GM15510 (cell line): ENCODE measurements around the gene CNN2.

Experiments used
- POLR2A ChIP-seq: IDR thresholded peaks from 3 replicates; pipeline ENCODE4 v1.6.1; 2011; ENCODE audit warnings: borderline replicate concordance; ENCODE audit not compliant: insufficient read length; ENCODE audit errors: extremely low read depth

The CNN2 gene

DNA sequence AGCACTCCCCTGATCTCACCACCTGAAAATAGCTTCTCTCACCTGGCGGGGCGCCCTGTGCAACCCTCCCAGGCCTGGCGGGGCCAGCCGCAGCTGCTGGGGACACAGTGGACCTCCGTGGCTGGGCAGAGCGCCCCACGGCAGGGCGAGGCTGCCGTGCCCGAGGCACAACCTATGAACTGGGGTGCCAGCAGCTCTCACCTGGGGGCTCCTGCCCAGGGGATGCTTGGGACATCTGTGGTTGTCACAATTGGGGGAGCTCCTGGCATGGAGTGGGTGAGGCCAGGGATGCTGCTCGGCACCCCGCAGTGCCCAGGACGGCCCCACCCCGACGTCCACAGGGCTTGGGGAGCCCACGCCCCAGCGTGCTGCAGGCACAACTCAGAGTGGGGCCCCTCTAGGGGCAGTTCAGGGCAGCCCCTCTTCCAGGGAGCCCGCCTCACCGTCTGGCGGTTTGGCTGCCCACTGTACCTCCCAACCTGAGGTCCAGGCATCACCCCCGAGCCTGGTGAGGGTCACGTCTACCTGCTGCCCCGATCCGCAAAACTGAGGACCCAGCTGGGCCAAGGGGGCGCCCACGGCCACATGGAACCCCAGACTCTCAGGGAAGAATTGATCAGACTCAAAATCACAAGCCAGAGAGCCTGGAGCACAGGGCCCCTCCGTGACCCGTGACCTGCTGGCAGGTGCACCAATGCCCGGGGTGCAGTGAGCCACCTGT, 11.2 kb upstream of the CNN2 start:
- no peak for TF ChIP-seq POLR2A

DNA sequence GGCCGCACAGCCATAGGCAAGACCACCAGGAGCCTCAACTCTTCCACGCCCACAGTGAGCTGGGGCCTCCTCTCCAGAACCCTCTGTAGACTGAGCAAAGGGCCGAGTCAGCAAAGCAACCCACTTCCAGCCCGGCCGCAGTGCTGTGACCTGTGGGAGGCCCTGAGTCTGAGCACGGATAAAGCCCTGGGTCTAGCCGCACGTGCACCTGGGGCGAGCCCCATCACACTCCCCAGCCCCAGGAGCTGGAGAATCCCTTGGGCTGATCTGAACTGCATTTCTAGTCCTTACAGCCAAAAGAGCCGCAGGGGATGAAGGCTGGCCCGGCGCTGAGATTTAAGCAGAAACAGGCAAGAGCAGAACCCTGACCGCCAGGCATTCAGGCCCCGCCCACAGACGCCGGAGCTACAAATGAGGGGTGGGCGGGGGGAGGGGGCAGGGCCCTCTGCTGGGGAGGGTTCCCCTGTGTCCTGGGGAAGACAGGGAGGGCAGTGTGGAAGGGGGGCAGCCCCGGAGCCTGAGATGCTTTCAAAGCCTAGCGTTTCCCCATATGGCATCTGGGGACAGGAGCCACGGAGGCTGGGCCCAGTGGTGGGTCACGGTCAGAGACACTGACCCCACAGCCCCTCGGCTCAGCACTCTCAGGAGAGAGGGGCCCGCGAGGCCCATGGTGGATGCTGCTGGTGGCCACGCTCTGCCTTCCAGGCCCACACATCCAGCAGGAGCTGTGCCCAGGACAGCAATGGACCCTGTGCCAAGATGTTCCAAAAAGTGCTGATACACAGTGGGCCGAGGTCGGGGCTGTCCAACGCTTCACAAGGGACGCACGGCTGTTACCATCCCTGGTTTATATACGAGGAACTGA, 10.4 kb upstream of the CNN2 start:
- TF ChIP-seq POLR2A: no peak

DNA sequence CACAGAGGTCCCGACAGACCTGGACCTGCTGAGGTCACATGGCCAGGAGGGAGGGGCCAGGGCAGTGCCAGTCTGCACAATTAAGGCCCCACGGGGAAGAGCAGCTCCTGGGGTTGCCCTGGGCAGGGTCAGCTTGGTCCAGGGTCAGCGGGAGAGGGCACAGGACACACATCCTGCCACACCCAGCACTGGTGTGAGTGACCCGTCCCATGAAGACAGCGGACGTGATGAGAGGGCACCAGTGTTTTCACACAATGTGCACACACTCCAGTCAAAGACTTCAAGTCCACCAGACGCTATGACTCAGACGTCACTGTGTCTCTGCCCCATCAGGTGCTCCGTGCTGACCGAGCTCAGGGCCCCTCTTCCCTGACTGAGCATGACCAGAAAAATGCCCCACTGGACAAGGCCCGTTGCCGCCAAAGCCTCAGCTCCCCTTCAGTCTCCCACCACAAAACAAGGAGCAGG, 9.7 kb upstream of the CNN2 start:
- TF ChIP-seq POLR2A: no peak

DNA sequence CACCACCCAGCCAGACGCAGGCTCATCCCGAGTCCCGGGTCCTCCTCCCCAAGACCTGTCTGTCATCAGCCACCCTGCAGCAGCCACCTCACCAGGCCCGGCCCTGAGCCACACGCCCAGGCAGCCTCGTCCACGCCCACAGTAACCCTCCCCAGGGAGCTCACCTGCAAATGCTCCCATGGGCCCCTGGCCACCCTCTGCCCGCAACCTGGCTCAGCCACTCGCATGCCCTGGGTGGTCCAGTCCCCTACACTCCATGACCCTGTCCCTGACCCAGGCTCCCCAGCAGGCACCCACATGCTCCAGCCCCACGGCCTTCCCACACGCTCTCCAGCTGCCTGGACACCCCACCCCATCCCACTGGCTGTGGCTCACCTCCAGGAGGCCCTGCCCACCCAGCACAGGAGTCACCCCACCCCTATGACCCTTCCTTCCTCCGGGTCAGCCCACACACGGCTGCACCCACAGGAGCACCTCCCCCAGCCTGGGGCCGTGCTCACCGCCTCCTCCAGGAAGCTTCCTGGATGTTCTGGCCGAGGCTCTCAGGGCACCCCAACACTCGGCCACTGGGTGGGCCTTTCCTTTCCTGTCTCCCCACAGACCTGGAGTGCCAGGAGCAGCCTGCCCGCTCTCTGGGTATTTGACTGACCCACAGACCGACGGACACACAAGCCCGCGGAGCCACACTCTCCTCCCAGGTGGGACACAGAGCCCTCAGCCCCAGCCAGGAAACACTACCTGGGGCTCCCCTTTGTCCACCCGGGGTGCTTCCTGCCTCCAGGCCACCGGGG, 9.1 kb upstream of the CNN2 start:
- TF ChIP-seq POLR2A: no peak

DNA sequence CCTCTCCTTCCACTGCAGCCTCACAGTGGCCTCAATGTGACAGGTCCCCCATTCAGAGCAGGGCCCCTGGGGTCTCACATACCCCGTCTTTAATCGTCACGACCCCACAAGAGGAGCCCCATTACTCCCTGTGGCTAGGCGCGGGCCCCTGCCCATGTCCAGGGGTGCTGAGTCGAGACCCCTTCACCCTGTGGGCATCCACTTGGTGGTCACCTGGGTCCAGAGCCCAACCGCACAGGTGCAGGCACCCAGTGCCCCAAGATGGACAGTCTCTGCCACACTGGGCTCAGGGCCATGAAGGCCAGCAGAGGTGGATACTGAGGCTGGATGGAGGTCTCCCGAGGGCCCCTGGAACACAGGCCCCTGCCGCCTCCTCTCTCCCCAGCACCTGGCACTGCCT, 8.5 kb upstream of the CNN2 start:
- no peak for TF ChIP-seq POLR2A

DNA sequence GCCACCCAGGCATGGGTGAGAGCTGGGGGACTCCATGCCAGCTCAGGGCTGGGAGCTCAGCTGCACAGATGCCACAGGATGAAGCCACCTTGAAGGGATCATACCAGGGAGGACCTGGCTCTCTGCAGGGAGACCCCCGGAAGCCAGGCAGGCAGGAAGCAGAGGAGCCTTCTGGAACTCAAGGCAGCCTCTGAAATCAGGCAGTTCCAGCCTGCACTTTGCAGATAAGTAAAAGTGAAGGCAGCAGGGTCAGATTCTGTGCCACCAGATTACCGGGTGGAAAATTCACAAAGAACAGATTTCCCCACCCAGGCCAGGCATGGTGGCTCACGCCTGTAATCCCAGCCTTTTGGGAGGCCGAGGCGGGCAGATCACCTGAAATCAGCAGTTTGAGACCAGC, 8.0 kb upstream of the CNN2 start:
- no peak for TF ChIP-seq POLR2A

DNA sequence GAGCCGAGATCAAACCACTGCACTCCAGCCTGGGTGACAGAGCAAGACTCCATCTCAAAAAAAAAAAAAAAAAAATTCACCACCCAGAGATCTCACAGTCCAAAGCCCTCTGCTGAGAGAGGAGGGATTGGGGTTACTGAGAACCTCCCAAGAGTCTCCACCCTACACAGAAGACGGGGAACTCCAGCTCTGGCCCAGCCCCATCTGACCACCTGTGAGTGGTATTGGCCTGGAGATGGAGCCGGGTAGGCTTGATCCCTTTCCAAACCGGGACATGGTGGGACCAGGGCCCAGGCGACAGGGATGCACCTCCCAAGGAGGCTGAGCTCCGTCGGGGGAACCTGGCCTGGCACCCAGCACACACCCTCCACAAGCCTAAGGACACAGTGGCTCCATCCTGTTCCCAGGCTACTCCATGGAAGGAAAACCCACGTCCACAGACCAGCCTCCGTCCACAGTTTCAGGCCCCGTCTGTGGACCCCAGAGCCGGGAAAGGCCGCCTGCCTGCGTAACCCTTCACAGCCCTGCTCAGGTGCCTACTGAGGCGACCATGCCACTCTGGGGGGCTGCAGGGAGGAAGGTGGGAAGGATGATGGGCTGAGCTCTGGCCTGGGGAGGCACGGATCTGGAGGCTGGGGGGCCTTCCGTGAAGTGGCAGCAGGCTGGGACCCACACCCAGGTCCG, 7.3 kb upstream of the CNN2 start:
- TF ChIP-seq POLR2A: no peak

DNA sequence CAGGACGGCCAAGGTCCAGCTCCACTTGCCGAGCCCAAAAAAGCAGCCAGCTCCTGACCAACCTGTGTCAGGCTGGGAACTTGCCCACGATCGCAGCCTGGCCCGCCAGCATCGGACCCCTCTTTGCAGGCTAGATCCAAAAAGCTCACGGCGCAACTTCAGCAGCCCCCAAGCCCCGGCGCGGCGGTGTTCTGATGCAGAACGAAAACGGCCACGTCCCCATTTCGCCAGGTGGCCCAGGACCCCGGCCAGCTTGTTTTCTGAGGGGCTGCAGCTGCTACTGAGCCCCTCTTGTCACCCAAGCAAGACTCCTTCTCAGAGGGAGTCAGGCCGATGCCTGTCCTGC, 6.8 kb upstream of the CNN2 start:
- no peak for TF ChIP-seq POLR2A

DNA sequence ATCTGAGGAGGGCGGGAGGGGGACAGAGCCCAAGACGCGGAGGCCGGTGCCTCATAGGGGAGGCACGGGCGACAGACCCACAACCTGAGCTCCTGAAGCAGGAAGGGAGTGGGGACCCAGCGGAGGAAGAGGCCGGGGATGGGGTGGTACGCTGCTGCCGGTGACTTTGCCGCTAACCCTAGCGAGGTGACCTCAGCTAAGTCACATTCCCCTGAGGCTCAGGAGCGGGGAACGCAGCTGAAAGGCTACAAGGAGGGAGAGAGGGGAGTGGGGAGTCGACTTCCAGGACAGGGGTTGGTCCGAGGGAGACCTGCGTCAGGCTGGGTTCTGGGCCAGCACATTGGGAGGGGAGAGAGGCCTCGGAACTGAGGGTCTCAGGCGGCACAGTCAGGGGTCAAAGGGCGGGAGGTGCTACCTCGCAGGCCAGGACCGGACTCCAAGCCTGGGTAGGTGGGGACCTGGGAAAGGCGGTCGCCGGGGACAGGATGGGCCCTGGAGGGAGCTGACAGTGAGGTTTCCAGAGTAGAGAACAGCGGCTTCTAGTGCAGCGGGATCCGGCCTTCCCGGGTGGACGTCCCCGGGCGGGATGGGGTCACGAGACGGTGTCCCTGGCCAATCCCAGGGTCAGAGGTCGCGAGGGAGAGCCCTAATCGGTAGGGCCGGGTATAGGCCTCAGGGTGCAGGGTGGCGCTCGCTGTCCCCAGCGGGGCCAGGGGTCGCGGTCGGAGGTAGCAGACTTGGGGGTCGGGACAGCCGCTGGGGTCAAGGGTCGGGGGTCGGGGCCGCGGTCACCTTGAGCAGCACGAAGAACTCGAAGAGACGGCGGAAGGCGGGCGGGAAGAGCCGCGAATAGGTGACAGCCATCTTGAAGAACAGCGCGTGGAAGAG, 6.2 kb upstream of the CNN2 start:
- no peak for TF ChIP-seq POLR2A

DNA sequence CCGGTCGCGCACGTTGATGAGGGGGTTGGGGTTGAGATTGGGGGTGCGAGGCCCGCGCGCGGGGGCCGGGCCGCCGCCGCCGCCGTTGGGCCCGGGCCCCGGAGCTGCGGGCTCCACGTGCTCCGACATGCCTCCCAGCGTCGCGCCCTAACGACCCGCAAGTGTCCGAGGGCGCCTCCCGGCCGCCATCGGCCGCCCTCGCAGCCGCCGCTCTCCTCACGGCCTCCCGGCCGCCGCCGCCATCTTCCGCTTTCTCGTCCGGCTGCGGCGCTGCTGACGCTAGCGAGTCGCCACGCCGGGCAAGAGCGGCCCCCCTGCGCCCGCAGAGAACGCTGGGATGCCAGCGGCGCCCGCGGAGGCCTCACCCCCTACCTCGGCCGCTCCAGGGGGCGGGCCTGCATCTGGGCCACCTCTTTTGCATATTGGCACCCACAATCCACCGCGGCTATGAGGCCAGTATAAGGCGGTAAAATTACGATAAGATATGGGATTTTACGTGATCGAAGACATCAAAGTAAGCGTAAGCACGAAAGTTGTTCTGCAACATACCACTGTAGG, 5.5 kb upstream of the CNN2 start, which contains the start of gene TMEM259:
Gene TMEM259, minus strand, starts transcription at position 256 of the 558 bp plus-strand sequence. Its CDS starts 127 bp downstream, at position 129.
- peak; percentile 86 for TF ChIP-seq POLR2A

DNA sequence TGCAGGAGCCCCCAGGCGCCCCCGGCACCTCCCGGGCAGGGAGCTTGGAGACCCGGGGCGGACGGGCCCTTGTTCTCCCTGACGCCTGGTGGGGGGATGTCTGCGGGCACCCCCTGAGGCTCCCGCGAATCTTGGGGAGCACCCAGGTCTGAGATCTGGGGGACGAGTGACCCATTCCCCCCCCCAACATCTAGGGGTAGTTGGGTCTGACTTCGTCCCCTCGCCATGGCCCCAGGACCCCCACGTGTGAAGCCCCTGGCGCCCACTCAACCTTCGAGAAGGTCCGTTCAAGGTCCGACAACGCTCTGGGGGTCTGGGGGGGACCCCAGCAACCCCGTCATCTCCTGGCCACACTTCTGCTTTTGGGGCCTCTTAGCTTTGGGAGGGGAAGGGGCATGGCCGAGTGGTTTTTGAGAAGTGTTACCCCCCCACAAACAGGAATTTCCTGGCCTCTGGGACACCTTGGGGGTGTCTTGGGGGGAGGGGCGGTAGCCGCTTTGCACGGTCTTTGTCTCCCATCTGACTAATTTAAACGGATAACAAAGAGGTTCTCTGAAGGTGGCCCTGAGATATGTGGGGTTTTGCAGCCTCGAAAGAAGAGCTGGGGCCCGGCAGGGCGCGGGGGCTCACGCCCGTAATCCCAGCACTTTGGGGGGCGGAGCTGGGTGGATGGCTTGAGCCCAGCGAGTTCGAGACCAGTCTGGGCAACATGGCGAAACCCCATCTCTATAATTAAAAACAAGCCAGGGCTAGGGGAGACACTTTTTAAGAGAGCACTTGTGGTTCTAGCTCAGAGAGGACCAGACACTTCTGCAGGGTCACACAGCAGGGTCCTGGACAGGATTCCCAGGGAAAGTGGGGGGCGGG, 608 bp downstream of the CNN2 start:
- TF ChIP-seq POLR2A: no peak

DNA sequence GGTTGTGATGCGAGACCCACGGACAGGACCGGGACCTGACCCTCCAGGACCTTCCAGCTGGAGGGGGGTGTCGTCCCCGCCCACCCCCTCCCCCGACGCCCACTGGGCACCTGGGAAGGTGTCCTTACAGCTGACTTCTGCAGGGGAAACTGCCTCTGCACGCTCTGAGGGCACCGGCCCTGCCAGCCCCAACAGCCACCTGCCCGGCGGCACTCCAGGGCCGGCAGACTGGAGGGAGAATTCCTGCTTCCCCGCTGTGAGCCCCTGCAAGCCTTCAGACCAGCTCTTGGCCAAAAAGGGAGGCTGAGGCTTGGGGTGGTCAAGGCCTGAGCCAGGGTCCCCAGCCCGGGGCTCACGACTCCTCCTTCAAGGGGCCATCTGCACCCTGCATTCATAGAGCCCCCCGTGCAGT, 1.2 kb downstream of the CNN2 start:
- no peak for TF ChIP-seq POLR2A
